Measurements from ENCODE around the gene EEF1A2.
"Not testable (repeated sequence)": the region's sequence is repeated elsewhere in the genome, so short reads cannot be mapped to it uniquely, and the experiment has no call there.

The EEF1A2 gene

DNA sequence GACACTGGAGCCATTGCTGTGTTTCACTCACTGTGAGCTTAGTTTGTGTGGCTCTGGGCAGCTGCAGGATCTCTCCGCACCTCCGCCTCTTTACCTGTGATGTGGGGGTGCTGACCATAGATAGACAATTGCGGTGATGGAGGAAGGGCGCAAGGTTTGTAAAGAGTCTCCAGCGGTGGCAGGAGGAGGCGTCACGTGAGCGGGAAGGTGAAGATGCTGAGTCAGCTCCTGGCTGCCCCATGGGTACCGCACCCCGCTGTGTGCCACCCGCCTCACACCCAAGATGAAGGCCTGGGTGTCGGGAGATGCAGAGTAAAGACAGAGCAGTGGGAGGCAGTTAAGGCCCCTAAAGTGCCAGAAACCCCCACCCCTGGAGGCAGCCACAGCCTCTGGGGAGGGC, 17.4 kb downstream of the EEF1A2 start:
- no peak for DNase-seq (ENCODE audit: extremely low read depth, low read depth)
- TF ChIP-seq, protein P1, sequence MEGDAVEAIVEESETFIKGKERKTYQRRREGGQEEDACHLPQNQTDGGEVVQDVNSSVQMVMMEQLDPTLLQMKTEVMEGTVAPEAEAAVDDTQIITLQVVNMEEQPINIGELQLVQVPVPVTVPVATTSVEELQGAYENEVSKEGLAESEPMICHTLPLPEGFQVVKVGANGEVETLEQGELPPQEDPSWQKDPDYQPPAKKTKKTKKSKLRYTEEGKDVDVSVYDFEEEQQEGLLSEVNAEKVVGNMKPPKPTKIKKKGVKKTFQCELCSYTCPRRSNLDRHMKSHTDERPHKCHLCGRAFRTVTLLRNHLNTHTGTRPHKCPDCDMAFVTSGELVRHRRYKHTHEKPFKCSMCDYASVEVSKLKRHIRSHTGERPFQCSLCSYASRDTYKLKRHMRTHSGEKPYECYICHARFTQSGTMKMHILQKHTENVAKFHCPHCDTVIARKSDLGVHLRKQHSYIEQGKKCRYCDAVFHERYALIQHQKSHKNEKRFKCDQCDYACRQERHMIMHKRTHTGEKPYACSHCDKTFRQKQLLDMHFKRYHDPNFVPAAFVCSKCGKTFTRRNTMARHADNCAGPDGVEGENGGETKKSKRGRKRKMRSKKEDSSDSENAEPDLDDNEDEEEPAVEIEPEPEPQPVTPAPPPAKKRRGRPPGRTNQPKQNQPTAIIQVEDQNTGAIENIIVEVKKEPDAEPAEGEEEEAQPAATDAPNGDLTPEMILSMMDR (IDR thresholded peaks at IDR 0.05; ENCODE audit: low read depth, low read length) = no peak

GRCh38 chr20:63479695-63480419, 19.0 kb downstream of the EEF1A2 start:
- not testable (repeated sequence) for DNase-seq (ENCODE audit: extremely low read depth, low read depth)

- TF ChIP-seq, protein P1 (IDR thresholded peaks at IDR 0.05; ENCODE audit: low read depth, low read length) = no peak
- DNase-seq (ENCODE audit: extremely low read depth, low read depth) = no peak
Observed at GRCh38 chr20:63478346-63479302, 20.3 kb downstream of the EEF1A2 start.

DNA sequence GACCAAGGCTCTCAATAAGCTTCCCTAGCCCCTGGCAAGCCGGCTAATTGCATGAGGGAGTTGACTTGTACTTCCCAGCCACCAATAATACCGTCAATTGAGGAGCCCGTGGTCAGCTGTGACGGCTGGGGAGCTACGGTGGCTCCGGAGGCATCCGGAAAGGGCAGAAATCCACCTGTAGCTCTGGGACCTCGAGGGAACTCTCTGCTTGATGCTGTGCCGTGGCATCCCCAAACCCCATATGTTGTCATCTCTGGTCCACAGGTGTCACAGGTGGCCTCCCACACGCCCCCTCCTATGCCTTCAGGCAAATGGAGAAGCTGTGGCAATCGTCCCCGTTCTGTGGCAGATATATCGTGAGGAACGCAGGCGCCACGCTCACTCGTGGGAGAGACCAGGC, 20.9 kb downstream of the EEF1A2 start:
- TF ChIP-seq, protein P1 (IDR thresholded peaks at IDR 0.05; ENCODE audit: low read depth, low read length) = no peak
- no peak for DNase-seq (ENCODE audit: extremely low read depth, low read depth)

- no peak for DNase-seq (ENCODE audit: extremely low read depth, low read depth)
- TF ChIP-seq, protein P1 (IDR thresholded peaks at IDR 0.05; ENCODE audit: low read depth, low read length) = no peak
Observed at GRCh38 chr20:63477061-63477616, 21.7 kb downstream of the EEF1A2 start.

GRCh38 chr20:63475209-63475608, 23.7 kb downstream of the EEF1A2 start:
- no peak for DNase-seq (ENCODE audit: extremely low read depth, low read depth)
- TF ChIP-seq, protein P1 (IDR thresholded peaks at IDR 0.05; ENCODE audit: low read depth, low read length) = no peak

DNA sequence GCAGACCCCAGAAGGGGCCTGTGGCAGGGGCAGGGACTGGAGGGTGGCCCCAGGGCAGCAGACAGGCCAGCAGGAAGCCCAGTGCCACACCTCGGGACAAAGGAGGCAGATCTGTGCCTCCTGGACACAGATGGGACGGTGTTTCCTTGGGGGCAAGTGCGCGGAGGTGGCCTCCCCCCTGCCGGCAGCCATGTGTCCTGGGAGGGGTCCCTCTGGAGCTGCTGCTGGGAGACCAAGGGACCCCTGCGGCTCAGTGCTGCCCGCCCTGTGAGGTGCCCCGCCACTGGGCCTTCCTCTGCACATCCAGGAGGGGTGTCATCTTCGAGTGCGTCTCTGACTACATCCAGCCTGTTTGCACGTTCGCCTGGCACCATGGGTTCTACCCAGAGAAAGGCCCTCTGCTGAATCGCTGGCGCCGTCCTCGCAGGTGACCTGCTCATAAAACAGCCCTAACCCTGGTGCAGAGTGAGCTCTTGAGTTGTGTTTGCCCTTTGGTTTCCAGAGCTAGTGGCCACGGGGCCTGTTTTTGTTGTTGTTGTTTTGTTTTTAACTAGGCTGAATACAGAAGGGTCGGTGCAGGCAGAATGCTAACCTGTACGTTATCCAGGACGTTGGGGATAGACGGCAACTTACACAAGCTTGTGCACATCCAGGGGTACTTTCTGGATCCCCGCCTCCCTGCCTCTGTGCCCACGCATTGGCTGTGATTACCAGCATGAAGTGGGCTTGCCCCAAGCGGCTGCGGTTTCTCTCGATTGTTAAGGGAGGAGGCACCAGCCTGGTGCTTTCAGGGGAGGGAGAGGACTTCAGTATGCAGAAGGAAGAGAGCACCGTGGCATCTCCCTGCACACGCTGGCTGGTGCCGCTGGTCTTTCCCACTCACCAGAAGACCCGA, 25.1 kb downstream of the EEF1A2 start:
- no peak for DNase-seq (ENCODE audit: extremely low read depth, low read depth)
- TF ChIP-seq, protein P1 (IDR thresholded peaks at IDR 0.05; ENCODE audit: low read depth, low read length) = no peak
